Liver (tissue), 9 donors: ENCODE data around the gene PDE3A. TPM values are rescaled to one million over a fixed set of nuclear protein-coding genes. Genes with fewer than 3 reads are reported as not detected.

Source experiments
- DNase-seq: peaks from one replicate; pipeline ENCODE4 v3.0.0-alpha.2; 2017; ENCODE audit warnings: low spot score
- H3K27ac ChIP-seq, 2 donors: one replicate each; pipeline ENCODE4 v1.7.0; 2013; ENCODE audit warnings: inconsistent platforms in 2 of 2, low read length in 2 of 2, control low read depth in 1 of 2, low read depth in 1 of 2, mild to moderate bottlenecking in 1 of 2
- H3K27me3 ChIP-seq, 4 donors: one replicate each; pipeline versions ENCODE4 v1.6.1 to v1.7.0; 2013; ENCODE audit warnings: low read length in 3 of 4, inconsistent platforms in 1 of 4, mild to moderate bottlenecking in 1 of 4, moderate library complexity in 1 of 4; ENCODE audit not compliant: control insufficient read depth in 4 of 4, insufficient read depth in 4 of 4
- H3K36me3 ChIP-seq, 4 donors: one replicate each; pipeline versions ENCODE4 v1.6.1 to v1.7.0; 2013; ENCODE audit warnings: low read length in 3 of 4, mild to moderate bottlenecking in 3 of 4, low read depth in 1 of 4, moderate library complexity in 1 of 4; ENCODE audit not compliant: control insufficient read depth in 4 of 4, insufficient read depth in 3 of 4
- H3K4me1 ChIP-seq, 4 donors: one replicate each; pipeline versions ENCODE4 v1.6.1 to v1.7.0; 2013; ENCODE audit warnings: low read length in 3 of 4, mild to moderate bottlenecking in 3 of 4, moderate library complexity in 1 of 4; ENCODE audit not compliant: control insufficient read depth in 4 of 4, insufficient read depth in 4 of 4
- H3K4me3 ChIP-seq, 3 donors: one replicate each; pipeline versions ENCODE4 v1.6.1 to v1.7.0; 2013; ENCODE audit warnings: low read length in 3 of 3, control low read depth in 1 of 3, low read depth in 1 of 3, mild to moderate bottlenecking in 1 of 3
- H3K9ac ChIP-seq, 2 donors: one replicate each; pipeline ENCODE4 v1.7.0; 2013; ENCODE audit warnings: low read length in 2 of 2, mild to moderate bottlenecking in 2 of 2, moderate library complexity in 2 of 2, control low read depth in 1 of 2, low read depth in 1 of 2
- H3K9me3 ChIP-seq, 4 donors: one replicate each; pipeline versions ENCODE4 v1.6.1 to v1.7.0; 2013; ENCODE audit warnings: low read length in 3 of 4; ENCODE audit not compliant: control insufficient read depth in 4 of 4
- NR2F2 ChIP-seq: IDR thresholded peaks from 2 replicates; pipeline ENCODE4 v1.6.1; 2016; ENCODE audit warnings: antibody characterized with exemption
- RAD21 ChIP-seq, 2 donors: IDR thresholded peaks; 2 replicates each; pipeline ENCODE4 v1.6.1; 2016; ENCODE audit warnings: antibody characterized with exemption in 2 of 2, mild to moderate bottlenecking in 2 of 2
- WGBS: extraction: QIAGEN DNeasy Blood & Tissue Kit; methylation state at CpG from one replicate; pipeline ENCODE4 v1.1.7; 2013; 5-methylcytosine and 5-hydroxymethylcytosine counted together
- polyA plus RNA-seq, 2 donors: library from polyadenylated mRNA; stranded (reverse) in 1 of 2; unstranded in 1 of 2; fragments of 200-250 nt in 1 of 2; fragments of >200 nt in 1 of 2; fragmentation: Nextera tagmentation in 1 of 2; extraction: Ambion mirVana in 1 of 2; gene quantifications; one replicate each; pipeline versions ENCODE4 v1.2.1 to v1.2.3, GENCODE V29; 2013 to 2015
- total RNA-seq, 2 donors: library from RNA; depleted of rRNA; stranded (reverse); fragments of >200 nt; gene quantifications; one replicate each; pipeline ENCODE4 v1.2.3, GENCODE V29; 2014
- donor health status: healthy.
- donor health status: healthy.
- donor health status: healthy.
- donor health status: healthy.
- donor health status: healthy.

PDE3A gene
- total and polyA plus RNA-seq, 4 donors, result 0.50 to 3.8 (median 2.2) TPM

GRCh38 chr12:20731274-20731673 is 362.9 kb downstream of the PDE3A start:
- H3K36me3 ChIP-seq, result no peaks in the 10 kb centered on the region
- no peak overlapping the region for H3K27ac ChIP-seq
- no peaks in the 10 kb centered on the region for H3K27me3 ChIP-seq
- H3K9ac ChIP-seq, result no peak overlapping the region
- DNase-seq, result no peak
- TF ChIP-seq RAD21 (IDR thresholded peaks at IDR 0.05) (peak; percentile 60 to 65), NR2F2 (no peak)
- no peaks in the 10 kb centered on the region for H3K4me1 ChIP-seq
- no peaks in the 10 kb centered on the region for H3K9me3 ChIP-seq
- no peak overlapping the region for H3K4me3 ChIP-seq
- WGBS, result 44% methylated on average over 1 of the region's 1 CpG
